IMR-90 (cell line): ENCODE results near the gene LTBP2. TPM values are rescaled to one million over a fixed set of nuclear protein-coding genes. Genes with fewer than 3 reads are reported as not detected.

Source experiments
- ATAC-seq: fragments of 200-7000 bp; cut with Tn5 transposase; 2 replicates; pipeline ENCODE4 v1.9.1; 2020; ENCODE audit warnings: low read depth, mild to moderate bottlenecking, moderate library complexity
- BruUV-seq: library from RNA; stranded (reverse); fragments of 400-500 nt; replicated peaks from 2 replicates; lab custom pipeline; 2021; lab: Mats Ljungman, UMichigan
- CTCF ChIA-PET: fragments of 300-600 bp; formaldehyde crosslinking; extraction: SDS; loops from one replicate; lab custom pipeline; 2021; ENCODE audit warnings: antibody characterized with exemption; lab: Yijun Ruan, JAX
- POLR2A ChIA-PET: fragments of 300-600 bp; sonication (Branson Sonifier 250); formaldehyde crosslinking; loops from one replicate; lab custom pipeline; 2022; ENCODE audit warnings: antibody characterized with exemption; ENCODE audit not compliant: unreplicated experiment; lab: Charles Lee
- DNase-seq: peaks from one replicate; pipeline ENCODE4 v3.0.0; 2013
- H2AFZ ChIP-seq: replicated peaks from 2 replicates; pipeline ENCODE3; 2013; ENCODE audit warnings: low read length, mild to moderate bottlenecking; ENCODE audit not compliant: poor library complexity
- H2AK5ac ChIP-seq: 2 replicates; pipeline ENCODE4 v1.6.1; 2013; ENCODE audit warnings: low read depth, low read length, inconsistent platforms
- H2AK9ac ChIP-seq: replicated peaks from 2 replicates; pipeline ENCODE3; 2013; ENCODE audit warnings: mild to moderate bottlenecking, low read depth, low read length, moderate library complexity; ENCODE audit not compliant: poor library complexity
- H2BK120ac ChIP-seq: 2 replicates; pipeline ENCODE4 v1.6.1; 2013; ENCODE audit warnings: low read depth, low read length, inconsistent platforms
- H2BK15ac ChIP-seq: 3 replicates; pipeline ENCODE4 v1.6.1; 2013; ENCODE audit warnings: low read depth, low read length, inconsistent platforms
- H2BK20ac ChIP-seq: 2 replicates; pipeline ENCODE4 v1.6.1; 2013; ENCODE audit warnings: low read depth, mild to moderate bottlenecking, inconsistent platforms, low read length, moderate library complexity
- H2BK5ac ChIP-seq: 2 replicates; pipeline ENCODE4 v1.6.1; 2013; ENCODE audit warnings: mild to moderate bottlenecking, low read depth, low read length, inconsistent platforms; ENCODE audit not compliant: poor library complexity, severe bottlenecking
- H3K14ac ChIP-seq: replicated peaks from 2 replicates; pipeline ENCODE4 v1.6.1; 2013; ENCODE audit warnings: low read depth, low read length, inconsistent platforms
- H3K18ac ChIP-seq: 2 replicates; pipeline ENCODE4 v1.6.1; 2013; ENCODE audit warnings: low read depth, low read length, control low read depth
- H3K23ac ChIP-seq: 2 replicates; pipeline ENCODE4 v1.6.1; 2013; ENCODE audit warnings: low read depth, low read length, inconsistent platforms
- H3K27ac ChIP-seq: 2 replicates; pipeline ENCODE4 v1.5.1; 2013; ENCODE audit warnings: mild to moderate bottlenecking, control low read depth, low read length; ENCODE audit not compliant: insufficient read depth
- H3K27me3 ChIP-seq: 2 replicates; pipeline ENCODE4 v1.6.1; 2013; ENCODE audit warnings: low read length; ENCODE audit not compliant: control insufficient read depth, insufficient read depth
- H3K36me3 ChIP-seq: 2 replicates; pipeline ENCODE4 v1.6.1; 2013; ENCODE audit warnings: low read length, mixed read lengths; ENCODE audit not compliant: control insufficient read depth, insufficient read depth
- H3K4ac ChIP-seq: 2 replicates; pipeline ENCODE4 v1.6.1; 2013; ENCODE audit warnings: low read depth, low read length, inconsistent platforms
- H3K4me1 ChIP-seq: 2 replicates; pipeline ENCODE4 v1.6.1; 2013; ENCODE audit warnings: low read length, mixed read lengths; ENCODE audit not compliant: control insufficient read depth, insufficient read depth
- H3K4me2 ChIP-seq: 2 replicates; pipeline ENCODE4 v1.6.1; 2013; ENCODE audit warnings: low read depth, mild to moderate bottlenecking, control low read depth, low read length, moderate library complexity
- H3K4me3 ChIP-seq: 2 replicates; pipeline ENCODE4 v1.5.1; 2013; ENCODE audit warnings: low read depth, mild to moderate bottlenecking, control low read depth, low read length, moderate library complexity; ENCODE audit not compliant: insufficient read depth
- H3K56ac ChIP-seq: 2 replicates; pipeline ENCODE4 v1.6.1; 2013; ENCODE audit warnings: low read length, inconsistent platforms; ENCODE audit not compliant: insufficient read depth; ENCODE audit errors: extremely low read depth
- H3K79me1 ChIP-seq, 2 experiments: 2 replicates each; pipeline ENCODE4 v1.6.1; 2013; ENCODE audit warnings: low read length in 2 of 2, inconsistent platforms in 1 of 2, low read depth in 1 of 2
- H3K9ac ChIP-seq: 2 replicates; pipeline ENCODE4 v1.6.1; 2013; ENCODE audit warnings: low read depth, low read length, control low read depth
- H3K9me1 ChIP-seq: 2 replicates; pipeline ENCODE4 v1.6.1; 2013; ENCODE audit warnings: low read length, inconsistent platforms; ENCODE audit not compliant: insufficient read depth
- H3K9me3 ChIP-seq: 2 replicates; pipeline ENCODE4 v1.6.1; 2013; ENCODE audit warnings: low read length; ENCODE audit not compliant: control insufficient read depth, insufficient read depth
- H4K20me1 ChIP-seq: 2 replicates; pipeline ENCODE4 v1.6.1; 2013; ENCODE audit warnings: low read length, inconsistent platforms; ENCODE audit not compliant: insufficient read depth
- H4K5ac ChIP-seq: 2 replicates; pipeline ENCODE4 v1.6.1; 2013; ENCODE audit warnings: mild to moderate bottlenecking, low read depth, low read length, control low read depth
- H4K8ac ChIP-seq, 2 experiments: 2 replicates each; pipeline ENCODE4 v1.6.1; 2013; ENCODE audit warnings: low read depth in 2 of 2, low read length in 2 of 2, control low read depth in 1 of 2, inconsistent platforms in 1 of 2
- H4K91ac ChIP-seq: 2 replicates; pipeline ENCODE4 v1.6.1; 2013; ENCODE audit warnings: low read depth, low read length, inconsistent platforms; ENCODE audit not compliant: insufficient read depth
- BHLHE40 ChIP-seq: fragments of 150-350 bp; IDR thresholded peaks from 2 replicates; pipeline ENCODE4 v1.6.1; 2016; ENCODE audit warnings: mild to moderate bottlenecking, low read depth, low read length
- CEBPB ChIP-seq: IDR thresholded peaks from 2 replicates; pipeline ENCODE4 v1.6.1; 2012; ENCODE audit warnings: low read depth, low read length, improper control_type of control experiment
- CHD1 ChIP-seq: IDR thresholded peaks from 2 replicates; pipeline ENCODE4 v1.6.1; 2012; ENCODE audit warnings: low read depth, low read length, improper control_type of control experiment
- ELK1 ChIP-seq: fragments of 150-350 bp; IDR thresholded peaks from 2 replicates; pipeline ENCODE4 v1.6.1; 2016; ENCODE audit warnings: low read depth, mild to moderate bottlenecking, low read length, moderate library complexity, borderline replicate concordance
- FOS ChIP-seq: fragments of 150-350 bp; IDR thresholded peaks from 2 replicates; pipeline ENCODE4 v1.6.1; 2016; ENCODE audit warnings: low read depth, low read length
- MAFK ChIP-seq: IDR thresholded peaks from 2 replicates; pipeline ENCODE4 v1.6.1; 2012; ENCODE audit warnings: low read depth, low read length, improper control_type of control experiment
- MAZ ChIP-seq: IDR thresholded peaks from 2 replicates; pipeline ENCODE4 v1.6.1; 2012; ENCODE audit warnings: low read depth, mild to moderate bottlenecking, low read length, improper control_type of control experiment, moderate library complexity, borderline replicate concordance
- MXI1 ChIP-seq: IDR thresholded peaks from 2 replicates; pipeline ENCODE4 v1.6.1; 2012; ENCODE audit warnings: low read depth, mild to moderate bottlenecking, low read length, moderate library complexity, borderline replicate concordance
- NFE2L2 ChIP-seq: fragments of 150-350 bp; IDR thresholded peaks from 2 replicates; pipeline ENCODE4 v1.6.1; 2016; ENCODE audit warnings: low read depth, mild to moderate bottlenecking, low read length
- POLR2A ChIP-seq: IDR thresholded peaks from 2 replicates; pipeline ENCODE4 v1.6.1; 2012; ENCODE audit warnings: mild to moderate bottlenecking, low read depth, low read length
- RAD21 ChIP-seq: IDR thresholded peaks from 2 replicates; pipeline ENCODE4 v1.6.1; 2012; ENCODE audit warnings: low read length, improper control_type of control experiment
- RCOR1 ChIP-seq: IDR thresholded peaks from 2 replicates; pipeline ENCODE4 v1.6.1; 2012; ENCODE audit warnings: mild to moderate bottlenecking, low read length, improper control_type of control experiment; ENCODE audit not compliant: insufficient replicate concordance
- RFX5 ChIP-seq: IDR thresholded peaks from 2 replicates; pipeline ENCODE4 v1.8.0; 2012; ENCODE audit warnings: low read depth, mild to moderate bottlenecking, low read length, moderate library complexity
- SMC3 ChIP-seq: fragments of 150-350 bp; IDR thresholded peaks from 2 replicates; pipeline ENCODE4 v1.6.1; 2016; ENCODE audit warnings: low read depth, mild to moderate bottlenecking, antibody characterized with exemption, low read length, moderate library complexity
- USF2 ChIP-seq: fragments of 150-350 bp; IDR thresholded peaks from 2 replicates; pipeline ENCODE4 v1.6.1; 2017; ENCODE audit warnings: mild to moderate bottlenecking, antibody characterized with exemption, low read length, low read depth
- WGBS, 2 experiments: methylation state at CpG; one replicate each; pipeline versions ENCODE4 v1.1.5 to v1.1.7; 2013; ENCODE audit warnings: missing lambda C conversion rate in 2 of 2; ENCODE audit not compliant: insufficient read length in 1 of 2; ENCODE audit errors: extremely low coverage in 2 of 2; 5-methylcytosine and 5-hydroxymethylcytosine counted together
- dilution Hi-C: fragments of 300-500 bp; cut with HindIII; formaldehyde crosslinking; loops from one replicate; pipeline ENCODE4 v1.14.3; 2018; ENCODE audit warnings: low sequenced_read_pairs; ENCODE audit not compliant: unreplicated experiment
- in situ Hi-C: fragments of 300-500 bp; cut with MboI; formaldehyde crosslinking; loops from 3 replicates; pipeline ENCODE4 v1.14.3; 2019; ENCODE audit warnings: low sequenced_read_pairs, inconsistent platforms, mixed read lengths
- intact Hi-C: fragments of 100-400 bp; cut with micrococcal nuclease; formaldehyde crosslinking; loops from 2 replicates; pipeline ENCODE4 v1.10.0; 2022
- polyA plus RNA-seq, 3 experiments: library from polyadenylated mRNA; depleted of rRNA; stranded (reverse); fragments of >200 nt; gene quantifications; 2 replicates each; pipeline ENCODE4 v1.2.3, GENCODE V29; 2012; ENCODE audit warnings: low replicate concordance in 1 of 3
- total RNA-seq: library from RNA; depleted of rRNA; stranded (reverse); fragments of >200 nt; gene quantifications from 2 replicates; pipeline ENCODE4 v1.2.3, GENCODE V29; 2012
- TF ChIP-seq, protein P1 (sequence below): conservative IDR thresholded peaks from 2 replicates; pipeline ENCODE4 v1.5.1; 2012; ENCODE audit warnings: mild to moderate bottlenecking, low read depth, low read length, improper control_type of control experiment

LTBP2 gene
- total and polyA plus RNA-seq, 2 of the 4 experiments (the other 2 are of a cell fraction): 23.8 to 79.3 TPM

GRCh38 chr14:74578479-74578878, 33.6 kb downstream of the LTBP2 start:
- Histone ChIP-seq H3K4me3 (no peak overlapping the region), H3K9me1 (peaks cover 71% of the 10 kb centered on the region), H3K27me3 (no peaks in the 10 kb centered on the region), H3K56ac (no peak overlapping the region), H3K23ac (no peak overlapping the region), H3K9me3 (no peaks in the 10 kb centered on the region), H3K79me1 (peaks cover 38 to 96% of the 10 kb centered on the region in 2 experiments), H3K4me1 (peaks cover 54% of the 10 kb centered on the region), H4K20me1 (no peaks in the 10 kb centered on the region), H4K8ac (peak overlapping the region; percentile 16 to 67; a peak in 3 of 4 replicates), H3K14ac (peak overlapping the region; percentile 22; the same call in 1 of the 2 replicates), H2AFZ (no peak overlapping the region), H2AK9ac (no peak overlapping the region), H2BK5ac (peak overlapping the region; percentile 62), H4K5ac (peak overlapping the region; percentile 14; the same call in 1 of the 2 replicates), H2BK120ac (peak overlapping the region; percentile 91), H3K4me2 (no peak overlapping the region), H3K4ac (peak overlapping the region; percentile 92), H3K18ac (peak overlapping the region; percentile 15), H2AK5ac (peak overlapping the region; percentile 94), H2BK20ac (peak overlapping the region; percentile 77), H3K27ac (no peak overlapping the region), H2BK15ac (peak overlapping the region; percentile 94; the same call in 2 of the 3 replicates), H4K91ac (peak overlapping the region; percentile 80; the same call in 1 of the 2 replicates), H3K36me3 (no peaks in the 10 kb centered on the region), H3K9ac (no peak overlapping the region)
- DNase-seq (no peak), ATAC-seq (no peak)
- dilution Hi-C loops: no loop called here
- CTCF ChIA-PET: no interaction called here
- no TSS peak for BruUV-seq
- POLR2A ChIA-PET: no interaction called here
- intact Hi-C loops: no loop called here
- no peak for TF ChIP-seq MAFK
- TF ChIP-seq POLR2A: no peak
- TF ChIP-seq CHD1: no peak
- TF ChIP-seq USF2: no peak
- TF ChIP-seq BHLHE40: no peak
- TF ChIP-seq CEBPB: no peak
- no peak for TF ChIP-seq RFX5
- TF ChIP-seq, protein P1, sequence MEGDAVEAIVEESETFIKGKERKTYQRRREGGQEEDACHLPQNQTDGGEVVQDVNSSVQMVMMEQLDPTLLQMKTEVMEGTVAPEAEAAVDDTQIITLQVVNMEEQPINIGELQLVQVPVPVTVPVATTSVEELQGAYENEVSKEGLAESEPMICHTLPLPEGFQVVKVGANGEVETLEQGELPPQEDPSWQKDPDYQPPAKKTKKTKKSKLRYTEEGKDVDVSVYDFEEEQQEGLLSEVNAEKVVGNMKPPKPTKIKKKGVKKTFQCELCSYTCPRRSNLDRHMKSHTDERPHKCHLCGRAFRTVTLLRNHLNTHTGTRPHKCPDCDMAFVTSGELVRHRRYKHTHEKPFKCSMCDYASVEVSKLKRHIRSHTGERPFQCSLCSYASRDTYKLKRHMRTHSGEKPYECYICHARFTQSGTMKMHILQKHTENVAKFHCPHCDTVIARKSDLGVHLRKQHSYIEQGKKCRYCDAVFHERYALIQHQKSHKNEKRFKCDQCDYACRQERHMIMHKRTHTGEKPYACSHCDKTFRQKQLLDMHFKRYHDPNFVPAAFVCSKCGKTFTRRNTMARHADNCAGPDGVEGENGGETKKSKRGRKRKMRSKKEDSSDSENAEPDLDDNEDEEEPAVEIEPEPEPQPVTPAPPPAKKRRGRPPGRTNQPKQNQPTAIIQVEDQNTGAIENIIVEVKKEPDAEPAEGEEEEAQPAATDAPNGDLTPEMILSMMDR: no peak
- no peak for TF ChIP-seq MXI1
- TF ChIP-seq FOS: no peak
- no peak for TF ChIP-seq SMC3
- TF ChIP-seq RCOR1: no peak
- no peak for TF ChIP-seq ELK1
- TF ChIP-seq RAD21: no peak
- TF ChIP-seq MAZ: no peak
- TF ChIP-seq NFE2L2: no peak
- WGBS, 2 experiments: 83% methylated on average over 1 of the region's 5 CpGs; no CpG with 5 or more reads in 1 of the 2 experiments
- in situ Hi-C loops: no loop called here
